ENCODE results near the gene TNC.

Gene TNC

GRCh38 chr9:115063058-115063845 lies 54.7 kb downstream of the TNC start:
- no peak overlapping the region for H3K4me3 ChIP-seq (ENCODE audit: low read depth, low read length)
- DNase-seq (ENCODE audit: low read depth): peak; percentile 23

GRCh38 chr9:115058684-115059315 lies 59.2 kb downstream of the TNC start:
- no peak overlapping the region for H3K4me3 ChIP-seq (ENCODE audit: low read depth, low read length)
- peak; percentile 45 for DNase-seq (ENCODE audit: low read depth)

GRCh38 chr9:115058175-115058574 lies 59.8 kb downstream of the TNC start:
- no peak for DNase-seq (ENCODE audit: low read depth)
- H3K4me3 ChIP-seq (ENCODE audit: low read depth, low read length): no peak overlapping the region

- DNase-seq (ENCODE audit: low read depth): no peak
- H3K4me3 ChIP-seq (ENCODE audit: low read depth, low read length): no peak overlapping the region
Measured at GRCh38 chr9:115057559-115057958, 60.4 kb downstream of the TNC start.

GRCh38 chr9:115050002-115050490 lies 67.9 kb downstream of the TNC start:
- no peak for DNase-seq (ENCODE audit: low read depth)
- no peak overlapping the region for H3K4me3 ChIP-seq (ENCODE audit: low read depth, low read length)

GRCh38 chr9:115046824-115047223 lies 71.1 kb downstream of the TNC start:
- H3K4me3 ChIP-seq (ENCODE audit: low read depth, low read length): no peak overlapping the region
- no peak for DNase-seq (ENCODE audit: low read depth)

- H3K4me3 ChIP-seq (ENCODE audit: low read depth, low read length): no peak overlapping the region
- DNase-seq (ENCODE audit: low read depth): no peak
Measured at GRCh38 chr9:115046199-115046598, 71.8 kb downstream of the TNC start.

GRCh38 chr9:115043632-115044031 lies 74.3 kb downstream of the TNC start:
- no peak overlapping the region for H3K4me3 ChIP-seq (ENCODE audit: low read depth, low read length)
- no peak for DNase-seq (ENCODE audit: low read depth)

GRCh38 chr9:115042781-115043509 lies 75.0 kb downstream of the TNC start:
- no peak for DNase-seq (ENCODE audit: low read depth)
- no peak overlapping the region for H3K4me3 ChIP-seq (ENCODE audit: low read depth, low read length)

GRCh38 chr9:115039516-115040120 lies 78.3 kb downstream of the TNC start:
- no peak for DNase-seq (ENCODE audit: low read depth)

GRCh38 chr9:115038178-115038577 lies 79.8 kb downstream of the TNC start:
- DNase-seq (ENCODE audit: low read depth): no peak
- no peak overlapping the region for H3K4me3 ChIP-seq (ENCODE audit: low read depth, low read length)

More at GRCh38 chr9:115039516-115040120, 78.3 kb downstream of the TNC start:
- no peak overlapping the region for H3K4me3 ChIP-seq (ENCODE audit: low read depth, low read length)

- no peak overlapping the region for H3K4me3 ChIP-seq (ENCODE audit: low read depth, low read length)
- no peak for DNase-seq (ENCODE audit: low read depth)
Measured at GRCh38 chr9:115036691-115037090, 81.3 kb downstream of the TNC start.

- H3K4me3 ChIP-seq (ENCODE audit: low read depth, low read length): no peak overlapping the region
- peak; percentile 79 for DNase-seq (ENCODE audit: low read depth)
Measured at GRCh38 chr9:115035841-115036612, 81.9 kb downstream of the TNC start.

GRCh38 chr9:115034801-115035200 lies 83.2 kb downstream of the TNC start:
- DNase-seq (ENCODE audit: low read depth): peak; percentile 68

GRCh38 chr9:115033800-115034199 lies 84.2 kb downstream of the TNC start:
- no peak overlapping the region for H3K4me3 ChIP-seq (ENCODE audit: low read depth, low read length)

More at GRCh38 chr9:115034801-115035200, 83.2 kb downstream of the TNC start:
- no peak overlapping the region for H3K4me3 ChIP-seq (ENCODE audit: low read depth, low read length)

GRCh38 chr9:115032296-115032695 lies 85.7 kb downstream of the TNC start:
- DNase-seq (ENCODE audit: low read depth): no peak
- no peak overlapping the region for H3K4me3 ChIP-seq (ENCODE audit: low read depth, low read length)

More at GRCh38 chr9:115033800-115034199, 84.2 kb downstream of the TNC start:
- no peak for DNase-seq (ENCODE audit: low read depth)

GRCh38 chr9:115030006-115030405 lies 88.0 kb downstream of the TNC start:
- no peak for DNase-seq (ENCODE audit: low read depth)
- H3K4me3 ChIP-seq (ENCODE audit: low read depth, low read length): no peak overlapping the region

GRCh38 chr9:115025721-115026120 lies 92.2 kb downstream of the TNC start:
- H3K4me3 ChIP-seq (ENCODE audit: low read depth, low read length): no peak overlapping the region
- DNase-seq (ENCODE audit: low read depth): no peak

GRCh38 chr9:115024925-115025535 lies 92.9 kb downstream of the TNC start:
- no peak overlapping the region for H3K4me3 ChIP-seq (ENCODE audit: low read depth, low read length)
- DNase-seq (ENCODE audit: low read depth): no peak
